Activated B cell treated with CpG ODN at 0.5 μM for 24 hours (primary cell): Measurements from ENCODE around the gene ANKS1B. TPM values are rescaled to one million over a fixed set of nuclear protein-coding genes. Genes with fewer than 3 reads are reported as not detected.

Source experiments
- ATAC-seq: fragments of 200-7000 bp; cut with Tn5 transposase; one replicate; pipeline ENCODE4 v1.10.0; 2021; ENCODE audit warnings: low read depth, mild to moderate bottlenecking, moderate library complexity
- CTCF ChIA-PET: fragments of 350-600 bp; sonication (Branson Sonifier 250); formaldehyde crosslinking; loops from one replicate; lab custom pipeline; 2021; ENCODE audit warnings: antibody characterized with exemption; lab: Charles Lee
- POLR2A ChIA-PET: fragments of 350-600 bp; sonication (Branson Sonifier 250); formaldehyde crosslinking; loops from one replicate; lab custom pipeline; 2021; ENCODE audit warnings: antibody characterized with exemption; lab: Charles Lee
- DNase-seq: peaks from one replicate; pipeline ENCODE4 v3.0.0; 2022
- H3K27ac Mint-ChIP-seq: one replicate; pipeline ENCODE4 v1.8.0; 2020; ENCODE audit warnings: mixed read lengths
- H3K27me3 Mint-ChIP-seq: one replicate; pipeline ENCODE4 v1.8.0; 2021; ENCODE audit warnings: mixed read lengths
- H3K36me3 Mint-ChIP-seq: one replicate; pipeline ENCODE4 v1.8.0; 2021; ENCODE audit warnings: low read depth, mixed read lengths
- H3K4me1 Mint-ChIP-seq: one replicate; pipeline ENCODE4 v1.8.0; 2021; ENCODE audit warnings: mixed read lengths
- H3K4me3 Mint-ChIP-seq: one replicate; pipeline ENCODE4 v1.8.0; 2020; ENCODE audit warnings: mild to moderate bottlenecking, mixed read lengths
- H3K9me3 Mint-ChIP-seq: one replicate; pipeline ENCODE4 v1.8.0; 2020; ENCODE audit warnings: mixed read lengths
- CTCF ChIP-seq: fragments of 200-600 bp; IDR thresholded peaks from one replicate; pipeline ENCODE4 v1.8.0; 2022; ENCODE audit warnings: antibody characterized with exemption, mild to moderate bottlenecking
- intact Hi-C: fragments of 100-400 bp; cut with micrococcal nuclease; formaldehyde crosslinking; loops from one replicate; pipeline ENCODE4 v1.15.1; 2024
- total RNA-seq: library from RNA; stranded (reverse); gene quantifications from 2 replicates; pipeline ENCODE4 v1.2.3, GENCODE V29; 2022

Gene ANKS1B
- total RNA-seq, 1 donor from 2014 or later = not detected

DNA sequence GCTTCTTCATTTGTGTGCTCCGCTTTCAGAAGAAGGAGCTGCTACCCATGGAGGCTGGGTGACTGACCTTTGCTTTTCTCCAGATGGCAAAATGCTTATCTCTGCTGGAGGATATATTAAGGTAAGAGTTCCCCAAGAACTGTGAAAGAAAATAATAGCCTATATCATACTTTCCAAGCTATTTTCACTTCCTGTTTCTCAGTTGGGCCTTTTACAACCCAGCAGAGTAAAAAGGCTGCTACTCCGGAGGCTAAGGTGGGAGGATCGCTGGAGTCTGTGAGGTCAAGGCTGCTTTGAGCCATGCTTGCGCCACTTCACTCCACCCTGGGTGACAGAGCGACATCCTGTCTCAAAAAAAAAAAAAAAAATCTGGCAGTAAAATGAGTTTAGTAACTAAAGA is 1257.5 kb downstream of the ANKS1B start:
- DNase-seq = no peak
- no peak for ATAC-seq
- no peak for TF ChIP-seq CTCF
- Mint-ChIP-seq H3K4me1 (no peaks in the 10 kb centered on the region), H3K4me3 (no peak overlapping the region), H3K27ac (no peak overlapping the region), H3K27me3 (no peaks in the 10 kb centered on the region), H3K36me3 (peaks cover 74% of the 10 kb centered on the region), H3K9me3 (no peaks in the 10 kb centered on the region)
- ChIA-PET POLR2A (no interaction called here), CTCF (no interaction called here)
- intact Hi-C loops = no loop called here

DNA sequence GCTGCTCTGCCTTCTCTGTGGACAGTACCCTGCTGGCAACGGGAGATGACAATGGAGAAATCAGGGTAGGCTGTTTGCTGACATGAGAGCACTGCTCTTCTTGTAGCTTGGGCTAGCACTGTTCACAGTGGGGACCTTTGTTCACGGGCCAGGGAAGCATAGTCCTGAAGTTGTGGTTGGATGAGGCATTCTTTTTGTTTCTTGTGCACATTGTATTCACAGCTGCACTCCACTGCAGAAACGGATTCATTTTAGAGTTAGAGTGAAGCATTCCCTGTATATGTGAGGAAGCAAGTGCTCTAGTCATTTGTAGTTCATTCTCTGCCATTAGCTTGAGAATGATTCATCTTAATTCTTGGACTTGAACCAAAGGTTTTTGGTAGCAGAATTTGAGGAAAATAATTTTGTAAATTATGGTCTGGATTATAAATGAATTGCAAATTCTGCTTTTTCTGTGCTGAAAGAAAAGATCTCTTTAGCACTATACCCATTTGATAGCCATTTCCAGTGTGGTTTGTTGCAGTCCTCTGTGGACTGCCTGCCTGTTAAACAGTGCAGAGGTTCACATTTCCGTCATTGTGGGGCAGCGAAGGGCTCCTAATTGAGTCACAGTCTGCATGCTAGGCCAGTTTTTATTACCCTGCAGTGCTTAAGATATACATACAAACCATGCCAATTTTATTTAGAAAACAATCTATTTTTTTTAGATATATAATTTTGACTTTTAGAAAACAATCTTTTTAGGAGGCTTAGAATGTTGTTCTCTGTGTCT is 1259.1 kb downstream of the ANKS1B start:
- Mint-ChIP-seq H3K4me1 (peaks cover 4% of the 10 kb centered on the region), H3K27me3 (no peaks in the 10 kb centered on the region), H3K9me3 (no peaks in the 10 kb centered on the region), H3K27ac (no peak overlapping the region), H3K36me3 (peaks cover 73% of the 10 kb centered on the region), H3K4me3 (no peak overlapping the region)
- intact Hi-C loops = no loop called here
- CTCF ChIA-PET = no interaction called here
- ATAC-seq = no peak
- POLR2A ChIA-PET = no interaction called here
- DNase-seq = no peak
- no peak for TF ChIP-seq CTCF

GRCh38 chr12:98724384-98725155 is 1260.2 kb downstream of the ANKS1B start:
- no peaks in the 10 kb centered on the region for H3K27me3 Mint-ChIP-seq
- TF ChIP-seq CTCF = no peak
- no peak overlapping the region for H3K27ac Mint-ChIP-seq
- intact Hi-C loops = no loop called here
- DNase-seq (no peak), ATAC-seq (no peak)
- CTCF ChIA-PET = no interaction called here
- no peaks in the 10 kb centered on the region for H3K9me3 Mint-ChIP-seq
- no peak overlapping the region for H3K4me3 Mint-ChIP-seq
- peaks cover 12% of the 10 kb centered on the region for H3K4me1 Mint-ChIP-seq
- POLR2A ChIA-PET = interaction anchor here (0.5 kb wide), 1 partner anchor 126 kb away, joined by 4 read pairs; no protein-coding TSS in a partner anchor
- H3K36me3 Mint-ChIP-seq = peaks cover 65% of the 10 kb centered on the region

DNA sequence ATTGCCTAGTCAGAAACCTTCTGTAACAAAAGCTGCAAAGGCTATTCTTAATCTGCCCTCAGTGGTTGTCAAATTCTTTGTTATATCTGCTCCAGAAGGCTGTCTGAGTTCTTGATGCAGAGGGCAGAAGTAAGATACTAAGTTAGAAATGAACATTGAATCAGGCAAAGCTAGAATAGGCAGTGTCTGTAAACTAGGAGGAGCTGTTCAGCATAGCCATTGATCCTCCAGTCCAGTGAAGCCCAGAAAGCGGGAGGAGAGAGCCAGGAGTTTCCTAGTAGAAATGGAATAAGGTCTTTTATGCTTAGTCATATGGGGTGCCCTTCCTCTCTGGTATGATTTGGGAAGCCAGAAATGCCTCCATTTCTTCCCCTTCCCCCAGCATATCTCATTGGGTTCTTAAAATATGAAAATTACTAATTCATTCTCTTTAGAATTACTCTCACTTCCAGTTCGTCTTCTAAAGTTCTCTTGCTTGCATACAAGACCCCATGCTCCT is 1263.5 kb downstream of the ANKS1B start:
- Mint-ChIP-seq H3K36me3 (peaks cover 60% of the 10 kb centered on the region), H3K27me3 (no peaks in the 10 kb centered on the region), H3K9me3 (no peaks in the 10 kb centered on the region), H3K27ac (no peak overlapping the region), H3K4me3 (no peak overlapping the region), H3K4me1 (peaks cover 13% of the 10 kb centered on the region)
- TF ChIP-seq CTCF = no peak
- ATAC-seq (no peak), DNase-seq (no peak)
- intact Hi-C loops = no loop called here
- POLR2A ChIA-PET = no interaction called here
- CTCF ChIA-PET = no interaction called here
